SK-N-MC (cell line): ENCODE data around the gene ODC1.

ENCODE experiments used
- DNase-seq: peaks from one replicate; pipeline ENCODE4 v3.0.0-alpha.2; 2011; ENCODE audit warnings: low read depth, low spot score
- H3K27ac ChIP-seq: fragments of 200-600 bp; sonication (generic); 2 replicates; pipeline ENCODE4 v1.5.1; 2016; ENCODE audit warnings: mixed run types
- H3K36me3 ChIP-seq: fragments of 200-600 bp; sonication (generic); 2 replicates; pipeline ENCODE4 v1.6.1; 2017; ENCODE audit warnings: antibody characterized with exemption, low read length, mixed read lengths; ENCODE audit not compliant: insufficient read depth
- H3K4me3 ChIP-seq: fragments of 200-600 bp; sonication (generic); 2 replicates; pipeline ENCODE4 v1.5.1; 2016
- H3K9ac ChIP-seq: fragments of 200-600 bp; sonication (generic); 2 replicates; pipeline ENCODE4 v1.8.0; 2017; ENCODE audit warnings: mixed run types, mixed read lengths; ENCODE audit not compliant: insufficient read length
- H3K9me3 ChIP-seq: fragments of 200-600 bp; sonication (generic); 2 replicates; pipeline ENCODE4 v1.6.1; 2017; ENCODE audit warnings: low read depth, mild to moderate bottlenecking, antibody characterized with exemption, low read length, moderate library complexity, mixed read lengths
- EZH2 ChIP-seq: fragments of 200-600 bp; sonication (generic); IDR thresholded peaks from one replicate; pipeline ENCODE4 v1.6.1; 2017; ENCODE audit warnings: antibody characterized with exemption
- FOXP2 ChIP-seq: optimal IDR thresholded peaks from 2 replicates; pipeline ENCODE3; 2011; ENCODE audit warnings: mild to moderate bottlenecking, moderate library complexity; ENCODE audit not compliant: insufficient read depth; ENCODE audit errors: extremely low read length, control extremely low read depth
- POLR2AphosphoS5 ChIP-seq: IDR thresholded peaks from 2 replicates; pipeline ENCODE4 v1.6.1; 2012; ENCODE audit warnings: mild to moderate bottlenecking, low read depth, low read length, borderline replicate concordance

ODC1 gene

GRCh38 chr2:10452956-10453904 lies 5.1 kb upstream of the ODC1 start:
- no peak for TF ChIP-seq POLR2AphosphoS5
- TF ChIP-seq EZH2: no peak
- TF ChIP-seq FOXP2: no peak
- Histone ChIP-seq H3K4me3 (no peak overlapping the region), H3K36me3 (no peaks in the 10 kb centered on the region), H3K9ac (no peak overlapping the region), H3K27ac (no peak overlapping the region), H3K9me3 (no peaks in the 10 kb centered on the region)
- DNase-seq: no peak

- Histone ChIP-seq H3K36me3 (no peaks in the 10 kb centered on the region), H3K9ac (no peak overlapping the region), H3K4me3 (no peak overlapping the region), H3K27ac (no peak overlapping the region), H3K9me3 (no peaks in the 10 kb centered on the region)
- no peak for DNase-seq
- TF ChIP-seq EZH2: no peak
- TF ChIP-seq FOXP2: no peak
- TF ChIP-seq POLR2AphosphoS5: no peak
Measured at GRCh38 chr2:10452312-10452711, 4.2 kb upstream of the ODC1 start.

- no peak for DNase-seq
- no peaks in the 10 kb centered on the region for H3K9me3 ChIP-seq
- H3K27ac ChIP-seq: no peak overlapping the region
- H3K4me3 ChIP-seq: no peak overlapping the region
- no peak for TF ChIP-seq FOXP2
- no peaks in the 10 kb centered on the region for H3K36me3 ChIP-seq
- no peak overlapping the region for H3K9ac ChIP-seq
Measured at GRCh38 chr2:10451819-10452218, 3.7 kb upstream of the ODC1 start.

- DNase-seq: no peak
- TF ChIP-seq EZH2 (no peak), POLR2AphosphoS5 (no peak), FOXP2 (no peak)
- H3K9me3 ChIP-seq: no peaks in the 10 kb centered on the region
- H3K27ac ChIP-seq: no peak overlapping the region
- H3K36me3 ChIP-seq: peaks cover 3% of the 10 kb centered on the region
- no peak overlapping the region for H3K4me3 ChIP-seq
- H3K9ac ChIP-seq: no peak overlapping the region
Measured at GRCh38 chr2:10449838-10450691, 1.9 kb upstream of the ODC1 start.

GRCh38 chr2:10449486-10449831 lies 1.3 kb upstream of the ODC1 start:
- Histone ChIP-seq H3K36me3 (peaks cover 9% of the 10 kb centered on the region), H3K4me3 (peak overlapping the region; percentile 92), H3K9ac (no peak overlapping the region), H3K9me3 (no peaks in the 10 kb centered on the region), H3K27ac (no peak overlapping the region)
- DNase-seq: no peak
- no peak for TF ChIP-seq FOXP2
- no peak for TF ChIP-seq POLR2AphosphoS5
- no peak for TF ChIP-seq EZH2

GRCh38 chr2:10448576-10449485 lies 704 bp upstream of the ODC1 start:
- peak overlapping the region; percentile 59; the same call in 1 of the 2 replicates for H3K27ac ChIP-seq
- H3K9ac ChIP-seq: peak overlapping the region; percentile 78
- no peak for DNase-seq
- H3K9me3 ChIP-seq: no peaks in the 10 kb centered on the region
- peak overlapping the region; percentile 92 for H3K4me3 ChIP-seq
- H3K36me3 ChIP-seq: peaks cover 15% of the 10 kb centered on the region
- no peak for TF ChIP-seq EZH2
- TF ChIP-seq FOXP2: no peak
- TF ChIP-seq POLR2AphosphoS5: peak; percentile 82

- H3K4me3 ChIP-seq: peak overlapping the region; percentile 96
- peaks cover 29% of the 10 kb centered on the region for H3K36me3 ChIP-seq
- H3K27ac ChIP-seq: peak overlapping the region; percentile 79; the same call in 1 of the 2 replicates
- peak overlapping the region; percentile 96 for H3K9ac ChIP-seq
- no peak for DNase-seq
- TF ChIP-seq FOXP2: no peak
- no peak; the same call in 1 of the 2 replicates for TF ChIP-seq POLR2AphosphoS5
- TF ChIP-seq EZH2: no peak
- no peaks in the 10 kb centered on the region for H3K9me3 ChIP-seq
Measured at GRCh38 chr2:10447300-10447894, 730 bp downstream of the ODC1 start.

GRCh38 chr2:10446631-10447030 lies 1.5 kb downstream of the ODC1 start:
- no peak for DNase-seq
- peak overlapping the region; percentile 96 for H3K9ac ChIP-seq
- TF ChIP-seq FOXP2 (no peak), POLR2AphosphoS5 (no peak), EZH2 (no peak)
- no peak overlapping the region for H3K27ac ChIP-seq
- peaks cover 37% of the 10 kb centered on the region for H3K36me3 ChIP-seq
- H3K9me3 ChIP-seq: no peaks in the 10 kb centered on the region
- H3K4me3 ChIP-seq: peak overlapping the region; percentile 96
